Panc1 (cell line): Measurements from ENCODE around the gene PROCR. TPM values are rescaled to one million over a fixed set of nuclear protein-coding genes. Genes with fewer than 3 reads are reported as not detected.

ENCODE experiments used
- ATAC-seq: fragments of 200-7000 bp; cut with Tn5 transposase; 2 replicates; pipeline ENCODE4 v1.9.1; 2020; ENCODE audit warnings: mild to moderate bottlenecking, moderate library complexity
- BruUV-seq: library from RNA; stranded (reverse); fragments of 400-500 nt; replicated peaks from 2 replicates; lab custom pipeline; 2021; lab: Mats Ljungman, UMichigan
- CTCF ChIA-PET: fragments of 300-600 bp; sonication (Branson Sonifier 250); formaldehyde crosslinking; loops from one replicate; lab custom pipeline; 2022; ENCODE audit warnings: antibody characterized with exemption; lab: Charles Lee
- POLR2A ChIA-PET: fragments of 300-600 bp; sonication (Branson Sonifier 250); formaldehyde crosslinking; loops from one replicate; lab custom pipeline; 2022; ENCODE audit warnings: antibody characterized with exemption; lab: Charles Lee
- DNase-seq: peaks from one replicate; pipeline ENCODE4 v3.0.0-alpha.2; 2010; ENCODE audit warnings: low read depth, low spot score
- H3K27ac ChIP-seq: 2 replicates; pipeline ENCODE4 v1.5.1; 2011; ENCODE audit warnings: mild to moderate bottlenecking, low read length, inconsistent platforms
- H3K27me3 ChIP-seq: fragments of 200-500 bp; sonication (Bioruptor generic); 2 replicates; pipeline ENCODE4 v1.6.0; 2014; ENCODE audit warnings: low read length, inconsistent platforms; ENCODE audit not compliant: control insufficient read depth, insufficient read depth
- H3K36me3 ChIP-seq: fragments of 200-500 bp; sonication (Bioruptor generic); 2 replicates; pipeline ENCODE4 v1.5.1; 2014; ENCODE audit warnings: inconsistent platforms, mild to moderate bottlenecking, low read length, moderate library complexity; ENCODE audit not compliant: control insufficient read depth, insufficient read depth
- H3K4me1 ChIP-seq: 2 replicates; pipeline ENCODE4 v1.5.1; 2011; ENCODE audit warnings: inconsistent platforms, mild to moderate bottlenecking, low read length, moderate library complexity; ENCODE audit not compliant: control insufficient read depth, insufficient read depth
- H3K4me3 ChIP-seq, 2 experiments: 2 replicates each; pipeline ENCODE4 v1.5.1; 2011 to 2012; ENCODE audit warnings: low read depth in 2 of 2, low read length in 2 of 2, mild to moderate bottlenecking in 2 of 2, inconsistent platforms in 1 of 2, moderate library complexity in 1 of 2
- H3K9me3 ChIP-seq: fragments of 200-500 bp; sonication (Bioruptor generic); 2 replicates; pipeline ENCODE4 v1.5.1; 2014; ENCODE audit warnings: low read depth, mild to moderate bottlenecking, inconsistent platforms, low read length, moderate library complexity; ENCODE audit not compliant: control insufficient read depth, insufficient read depth
- CTCF ChIP-seq: fragments of 450-650 bp; IDR thresholded peaks from 2 replicates; pipeline ENCODE4 v1.5.1; 2017; ENCODE audit warnings: mild to moderate bottlenecking
- POLR2AphosphoS5 ChIP-seq: IDR thresholded peaks from 2 replicates; pipeline ENCODE4 v1.6.1; 2012; ENCODE audit warnings: mild to moderate bottlenecking, low read depth, low read length, moderate library complexity
- SIN3A ChIP-seq: IDR thresholded peaks from 2 replicates; pipeline ENCODE4 v1.6.1; 2012; ENCODE audit warnings: low read depth, mild to moderate bottlenecking, low read length, moderate library complexity, borderline replicate concordance; ENCODE audit not compliant: insufficient read depth
- TCF7L2 ChIP-seq: IDR thresholded peaks from 2 replicates; pipeline ENCODE4 v1.6.1; 2011; ENCODE audit warnings: mild to moderate bottlenecking, low read depth, low read length, inconsistent platforms
- in situ Hi-C: cut with HindIII; loops from 2 replicates; pipeline ENCODE4 v1.10.0; 2016; ENCODE audit warnings: low sequenced_read_pairs, low pct_unique_long_range_greater_than_20kb
- intact Hi-C: fragments of 100-400 bp; cut with micrococcal nuclease; formaldehyde crosslinking; loops from one replicate; pipeline ENCODE4 v1.10.0; 2022; ENCODE audit not compliant: unreplicated experiment
- total RNA-seq: library from RNA; stranded (reverse); gene quantifications from one replicate; pipeline ENCODE4 v1.2.1, GENCODE V29; 2021; ENCODE audit not compliant: unreplicated experiment
- TF ChIP-seq, protein P1 (sequence below), 2 experiments: IDR thresholded peaks; 2 replicates each; pipeline ENCODE4 v1.6.1; 2011 to 2012; ENCODE audit warnings: low read depth in 2 of 2, control low read depth in 1 of 2, low read length in 1 of 2, mild to moderate bottlenecking in 1 of 2, moderate library complexity in 1 of 2; ENCODE audit not compliant: insufficient read depth in 1 of 2

The PROCR gene
- total RNA-seq, 1 experiment from 2014 or later = 38.0 TPM

- H3K27ac ChIP-seq = no peak overlapping the region
- in situ Hi-C loops (no loop called here), intact Hi-C loops (no loop called here)
- ATAC-seq (no peak), DNase-seq (no peak)
- H3K27me3 ChIP-seq = no peaks in the 10 kb centered on the region
- H3K4me3 ChIP-seq = no peak overlapping the region
- BruUV-seq = no TSS peak
- CTCF ChIA-PET = interaction anchor here (0.6 kb wide), 1 partner anchor 41 kb away, joined by 6 read pairs; no protein-coding TSS in a partner anchor
- POLR2A ChIA-PET = no interaction called here
- H3K4me1 ChIP-seq = no peaks in the 10 kb centered on the region
- no peaks in the 10 kb centered on the region for H3K9me3 ChIP-seq
- peaks cover 2% of the 10 kb centered on the region; the same call in 1 of the 2 replicates for H3K36me3 ChIP-seq
- no peak for TF ChIP-seq CTCF
- TF ChIP-seq TCF7L2 = no peak
- TF ChIP-seq, protein P1, sequence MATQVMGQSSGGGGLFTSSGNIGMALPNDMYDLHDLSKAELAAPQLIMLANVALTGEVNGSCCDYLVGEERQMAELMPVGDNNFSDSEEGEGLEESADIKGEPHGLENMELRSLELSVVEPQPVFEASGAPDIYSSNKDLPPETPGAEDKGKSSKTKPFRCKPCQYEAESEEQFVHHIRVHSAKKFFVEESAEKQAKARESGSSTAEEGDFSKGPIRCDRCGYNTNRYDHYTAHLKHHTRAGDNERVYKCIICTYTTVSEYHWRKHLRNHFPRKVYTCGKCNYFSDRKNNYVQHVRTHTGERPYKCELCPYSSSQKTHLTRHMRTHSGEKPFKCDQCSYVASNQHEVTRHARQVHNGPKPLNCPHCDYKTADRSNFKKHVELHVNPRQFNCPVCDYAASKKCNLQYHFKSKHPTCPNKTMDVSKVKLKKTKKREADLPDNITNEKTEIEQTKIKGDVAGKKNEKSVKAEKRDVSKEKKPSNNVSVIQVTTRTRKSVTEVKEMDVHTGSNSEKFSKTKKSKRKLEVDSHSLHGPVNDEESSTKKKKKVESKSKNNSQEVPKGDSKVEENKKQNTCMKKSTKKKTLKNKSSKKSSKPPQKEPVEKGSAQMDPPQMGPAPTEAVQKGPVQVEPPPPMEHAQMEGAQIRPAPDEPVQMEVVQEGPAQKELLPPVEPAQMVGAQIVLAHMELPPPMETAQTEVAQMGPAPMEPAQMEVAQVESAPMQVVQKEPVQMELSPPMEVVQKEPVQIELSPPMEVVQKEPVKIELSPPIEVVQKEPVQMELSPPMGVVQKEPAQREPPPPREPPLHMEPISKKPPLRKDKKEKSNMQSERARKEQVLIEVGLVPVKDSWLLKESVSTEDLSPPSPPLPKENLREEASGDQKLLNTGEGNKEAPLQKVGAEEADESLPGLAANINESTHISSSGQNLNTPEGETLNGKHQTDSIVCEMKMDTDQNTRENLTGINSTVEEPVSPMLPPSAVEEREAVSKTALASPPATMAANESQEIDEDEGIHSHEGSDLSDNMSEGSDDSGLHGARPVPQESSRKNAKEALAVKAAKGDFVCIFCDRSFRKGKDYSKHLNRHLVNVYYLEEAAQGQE (IDR thresholded peaks at IDR 0.05; ENCODE audit: insufficient read depth in 1 of 2, low read depth in 2 of 2, low read length in 1 of 2) = no peak
- no peak for TF ChIP-seq POLR2AphosphoS5
- TF ChIP-seq SIN3A = no peak
Measured at GRCh38 chr20:35131934-35132333, 39.9 kb upstream of the PROCR start.

GRCh38 chr20:35133031-35133430 is 38.8 kb upstream of the PROCR start:
- DNase-seq (no peak), ATAC-seq (no peak)
- H3K27me3 ChIP-seq = no peaks in the 10 kb centered on the region
- no peaks in the 10 kb centered on the region for H3K9me3 ChIP-seq
- H3K4me1 ChIP-seq = no peaks in the 10 kb centered on the region
- intact Hi-C loops (no loop called here), in situ Hi-C loops (no loop called here)
- CTCF ChIA-PET = no interaction called here
- H3K36me3 ChIP-seq = peaks cover 2% of the 10 kb centered on the region; the same call in 1 of the 2 replicates
- no peak for TF ChIP-seq TCF7L2
- TF ChIP-seq, protein P1 (IDR thresholded peaks at IDR 0.05; ENCODE audit: insufficient read depth in 1 of 2, low read depth in 2 of 2, low read length in 1 of 2) = no peak
- no peak for TF ChIP-seq CTCF
- TF ChIP-seq SIN3A = no peak
- no peak for TF ChIP-seq POLR2AphosphoS5
- BruUV-seq = no TSS peak
- no peak overlapping the region for H3K27ac ChIP-seq
- H3K4me3 ChIP-seq = no peak overlapping the region
- POLR2A ChIA-PET = no interaction called here
